ENCODE results near the gene PLAC8L1.

- TF ChIP-seq CTCF (conservative IDR thresholded peaks at IDR 0.05 in 1 of 2, IDR thresholded peaks at IDR 0.05 in 1 of 2; ENCODE audit: extremely low read depth in 1 of 2, insufficient read depth in 1 of 2, low read depth in 1 of 2, low read length in 2 of 2) (no peak), EZH2 (IDR thresholded peaks at IDR 0.05; ENCODE audit: borderline replicate concordance, low read length) (no peak)
These were observed 19.2 kb upstream of the PLAC8L1 start for GRCh38 chr5:146124580-146124979.

Measured in mammary epithelial cell (primary cell).